Activated CD8-positive, alpha-beta memory T cell treated with anti-CD3 and anti-CD28 coated beads for 48 hours (primary cell): Measurements from ENCODE around the gene UQCRC1.

Experiments used
- DNase-seq, 3 experiments: peaks; one replicate each; pipeline ENCODE4 v3.0.0-alpha.2; 2020; ENCODE audit warnings: low read depth in 2 of 3, low spot score in 2 of 3

Gene UQCRC1

GRCh38 chr3:48599077-48599501 is 10.4 kb downstream of the UQCRC1 start:
- DNase-seq, result no peak

GRCh38 chr3:48598323-48599076 is 10.9 kb downstream of the UQCRC1 start:
- no peak for DNase-seq

GRCh38 chr3:48597408-48597800 is 12.0 kb downstream of the UQCRC1 start:
- no peak for DNase-seq

GRCh38 chr3:48596676-48597407 is 12.6 kb downstream of the UQCRC1 start:
- DNase-seq, result no peak

- DNase-seq, result no peak
Measured at GRCh38 chr3:48596157-48596556, 13.3 kb downstream of the UQCRC1 start.

- no peak for DNase-seq
Measured at GRCh38 chr3:48595526-48596121, 13.8 kb downstream of the UQCRC1 start.

- DNase-seq, result no peak
Measured at GRCh38 chr3:48595075-48595525, 14.3 kb downstream of the UQCRC1 start, which contains the start of gene COL7A1. Gene COL7A1, minus strand, starts transcription at chr3:48595329. Its CDS starts 170 bp downstream, at chr3:48595159.

- no peak for DNase-seq
Measured at GRCh38 chr3:48594417-48595049, 14.9 kb downstream of the UQCRC1 start.

GRCh38 chr3:48593337-48593736 is 16.1 kb downstream of the UQCRC1 start:
- no peak for DNase-seq

GRCh38 chr3:48592519-48593087 is 16.8 kb downstream of the UQCRC1 start:
- DNase-seq, result no peak

- no peak for DNase-seq
Measured at GRCh38 chr3:48591886-48592518, 17.4 kb downstream of the UQCRC1 start.

GRCh38 chr3:48591436-48591835 is 18.0 kb downstream of the UQCRC1 start:
- DNase-seq, result no peak

GRCh38 chr3:48588230-48588629 is 21.2 kb downstream of the UQCRC1 start:
- DNase-seq, result no peak

GRCh38 chr3:48587686-48588085 is 21.8 kb downstream of the UQCRC1 start:
- DNase-seq, result no peak

- DNase-seq, result no peak
Measured at GRCh38 chr3:48585411-48585810, 24.0 kb downstream of the UQCRC1 start.

GRCh38 chr3:48584836-48585235 is 24.6 kb downstream of the UQCRC1 start:
- DNase-seq, result no peak

- no peak for DNase-seq
Measured at GRCh38 chr3:48581621-48582481, 27.6 kb downstream of the UQCRC1 start.

GRCh38 chr3:48576647-48577046 is 32.8 kb downstream of the UQCRC1 start:
- no peak for DNase-seq

GRCh38 chr3:48575366-48575765 is 34.1 kb downstream of the UQCRC1 start:
- DNase-seq, result no peak
